Measurements from ENCODE around the gene MFRP. TPM values are rescaled to one million over a fixed set of nuclear protein-coding genes. Genes with fewer than 3 reads are reported as not detected.
A peak's percentile ranks its signal among the peaks of the same experiment; 100 is the strongest.

Gene MFRP
- total RNA-seq, 2 donors from 2014 or later = 0.27 TPM; not detected in 1

DNA sequence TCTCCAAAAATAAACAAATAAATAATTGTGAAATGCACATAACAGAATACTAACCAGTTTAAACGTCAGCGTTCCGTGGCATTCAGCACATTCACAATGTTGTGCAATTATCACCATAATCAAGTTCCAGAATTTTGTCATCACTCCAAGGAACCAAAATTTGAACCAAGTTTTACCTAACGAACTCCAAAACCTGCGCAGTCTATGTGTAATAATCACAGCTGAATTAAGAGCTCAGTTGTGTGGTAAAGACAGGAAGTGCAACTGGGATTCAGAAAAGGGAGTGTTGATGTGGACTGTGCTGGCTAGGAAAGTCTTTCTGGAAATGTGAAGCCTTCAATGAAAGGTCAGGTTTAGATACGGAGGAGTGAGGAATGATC is 24.2 kb downstream of the MFRP start:
- DNase-seq (ENCODE audit: low spot score) = no peak

DNA sequence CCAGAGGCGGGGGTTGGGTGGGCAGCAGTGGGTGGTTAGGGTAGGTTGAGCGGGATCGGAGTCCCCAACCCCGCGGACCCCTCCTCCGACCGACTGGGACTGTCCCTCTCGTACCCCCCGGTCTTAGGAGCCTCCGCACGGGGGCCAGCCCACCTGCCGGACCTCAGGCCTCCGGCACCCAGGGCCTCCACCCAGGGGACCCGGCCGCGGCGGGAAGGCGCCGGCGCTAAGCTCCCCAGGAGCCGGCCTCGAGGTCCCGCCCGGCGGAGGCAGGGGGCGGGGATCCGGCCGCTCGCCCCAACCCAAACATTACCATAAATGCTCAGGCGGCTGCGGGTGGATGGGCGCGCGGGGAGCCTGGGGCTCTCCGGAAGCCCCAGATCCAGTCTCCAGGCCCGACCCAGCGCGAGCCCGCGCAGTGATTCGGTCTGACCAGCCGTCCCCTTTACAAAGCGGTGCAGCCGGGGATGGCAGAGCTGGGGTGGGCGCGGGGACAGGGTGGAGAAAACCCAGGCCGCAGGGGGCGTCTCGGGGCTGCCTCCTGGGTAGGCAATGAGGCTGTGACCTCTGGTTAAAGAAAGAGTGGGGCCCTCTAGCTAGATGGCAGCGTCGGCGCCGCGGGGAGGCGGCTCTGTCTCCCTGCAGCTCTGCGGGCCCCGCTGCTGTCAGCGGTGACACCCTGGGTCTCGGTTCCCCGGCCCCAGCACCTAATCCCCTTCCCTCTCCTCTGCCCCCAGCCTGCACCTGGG is 25.6 kb downstream of the MFRP start:
- Histone ChIP-seq H3K4me1 (ENCODE audit: control insufficient read depth in 1 of 2, low read depth in 2 of 2) (peaks cover 27 to 57% of the 10 kb centered on the region in 2 donors), H3K27ac (peak overlapping the region; percentile 98 to 99), H3K4me3 (peak overlapping the region; percentile 72), H3K9me3 (no peaks in the 10 kb centered on the region), H3K36me3 (no peaks in the 10 kb centered on the region), H3K27me3 (replicated peaks; ENCODE audit: insufficient read depth) (no peaks in the 10 kb centered on the region)
- DNase-seq (ENCODE audit: low spot score) (no peak), ATAC-seq (ENCODE audit: insufficient number of reproducible peaks, low FRiP score, low read depth) (no peak)
- TF ChIP-seq, protein P1, sequence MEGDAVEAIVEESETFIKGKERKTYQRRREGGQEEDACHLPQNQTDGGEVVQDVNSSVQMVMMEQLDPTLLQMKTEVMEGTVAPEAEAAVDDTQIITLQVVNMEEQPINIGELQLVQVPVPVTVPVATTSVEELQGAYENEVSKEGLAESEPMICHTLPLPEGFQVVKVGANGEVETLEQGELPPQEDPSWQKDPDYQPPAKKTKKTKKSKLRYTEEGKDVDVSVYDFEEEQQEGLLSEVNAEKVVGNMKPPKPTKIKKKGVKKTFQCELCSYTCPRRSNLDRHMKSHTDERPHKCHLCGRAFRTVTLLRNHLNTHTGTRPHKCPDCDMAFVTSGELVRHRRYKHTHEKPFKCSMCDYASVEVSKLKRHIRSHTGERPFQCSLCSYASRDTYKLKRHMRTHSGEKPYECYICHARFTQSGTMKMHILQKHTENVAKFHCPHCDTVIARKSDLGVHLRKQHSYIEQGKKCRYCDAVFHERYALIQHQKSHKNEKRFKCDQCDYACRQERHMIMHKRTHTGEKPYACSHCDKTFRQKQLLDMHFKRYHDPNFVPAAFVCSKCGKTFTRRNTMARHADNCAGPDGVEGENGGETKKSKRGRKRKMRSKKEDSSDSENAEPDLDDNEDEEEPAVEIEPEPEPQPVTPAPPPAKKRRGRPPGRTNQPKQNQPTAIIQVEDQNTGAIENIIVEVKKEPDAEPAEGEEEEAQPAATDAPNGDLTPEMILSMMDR (IDR thresholded peaks at IDR 0.05) = no peak

More for the DNA sequence above, 24.2 kb downstream of the MFRP start:
- ATAC-seq (ENCODE audit: insufficient number of reproducible peaks, low FRiP score, low read depth) = no peak
- H3K4me1 ChIP-seq (ENCODE audit: control insufficient read depth in 1 of 2, low read depth in 2 of 2) = peaks cover 27 to 57% of the 10 kb centered on the region in 2 donors
- H3K36me3 ChIP-seq = no peaks in the 10 kb centered on the region
- H3K9me3 ChIP-seq = no peaks in the 10 kb centered on the region
- H3K27me3 ChIP-seq (replicated peaks; ENCODE audit: insufficient read depth) = no peaks in the 10 kb centered on the region
- H3K4me3 ChIP-seq = no peak overlapping the region
- TF ChIP-seq, protein P1 (IDR thresholded peaks at IDR 0.05) = peak; percentile 6
- peak overlapping the region; percentile 98 to 99 for H3K27ac ChIP-seq

DNA sequence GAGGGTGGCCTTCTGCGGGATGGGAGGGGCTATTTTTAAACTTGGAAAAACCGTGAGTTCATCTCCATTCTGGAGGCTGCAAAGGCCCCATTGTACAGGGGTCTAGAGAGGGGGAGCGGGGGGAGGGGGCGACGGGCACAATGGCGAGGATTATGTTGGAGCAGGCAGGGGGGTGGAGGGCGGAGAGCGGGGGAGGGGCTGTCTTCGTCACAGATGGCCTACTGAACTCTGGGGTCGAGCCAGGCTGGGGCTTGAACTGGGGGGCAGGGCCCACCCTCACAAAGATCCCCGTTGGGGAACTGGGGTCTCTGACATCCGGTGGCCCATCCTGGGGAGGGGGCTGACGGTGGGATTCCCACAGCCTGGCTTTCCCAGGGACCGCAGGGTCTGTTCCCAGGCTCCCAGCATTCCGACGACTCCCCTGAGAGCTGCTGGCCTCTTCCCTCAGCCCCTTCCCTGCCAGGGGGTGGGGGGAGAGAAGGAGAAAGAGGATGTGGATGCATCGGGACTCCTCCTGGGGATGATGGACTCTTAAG is 26.2 kb downstream of the MFRP start:
- peak overlapping the region; percentile 98 to 99 for H3K27ac ChIP-seq
- no peaks in the 10 kb centered on the region for H3K9me3 ChIP-seq
- no peak for ATAC-seq (ENCODE audit: insufficient number of reproducible peaks, low FRiP score, low read depth)
- TF ChIP-seq, protein P1 (IDR thresholded peaks at IDR 0.05) = no peak
- H3K36me3 ChIP-seq = no peaks in the 10 kb centered on the region
- peaks cover 27 to 59% of the 10 kb centered on the region in 2 donors for H3K4me1 ChIP-seq (ENCODE audit: control insufficient read depth in 1 of 2, low read depth in 2 of 2)
- no peaks in the 10 kb centered on the region for H3K27me3 ChIP-seq (replicated peaks; ENCODE audit: insufficient read depth)
- peak overlapping the region; percentile 72 for H3K4me3 ChIP-seq
- DNase-seq (ENCODE audit: low spot score) = no peak

DNA sequence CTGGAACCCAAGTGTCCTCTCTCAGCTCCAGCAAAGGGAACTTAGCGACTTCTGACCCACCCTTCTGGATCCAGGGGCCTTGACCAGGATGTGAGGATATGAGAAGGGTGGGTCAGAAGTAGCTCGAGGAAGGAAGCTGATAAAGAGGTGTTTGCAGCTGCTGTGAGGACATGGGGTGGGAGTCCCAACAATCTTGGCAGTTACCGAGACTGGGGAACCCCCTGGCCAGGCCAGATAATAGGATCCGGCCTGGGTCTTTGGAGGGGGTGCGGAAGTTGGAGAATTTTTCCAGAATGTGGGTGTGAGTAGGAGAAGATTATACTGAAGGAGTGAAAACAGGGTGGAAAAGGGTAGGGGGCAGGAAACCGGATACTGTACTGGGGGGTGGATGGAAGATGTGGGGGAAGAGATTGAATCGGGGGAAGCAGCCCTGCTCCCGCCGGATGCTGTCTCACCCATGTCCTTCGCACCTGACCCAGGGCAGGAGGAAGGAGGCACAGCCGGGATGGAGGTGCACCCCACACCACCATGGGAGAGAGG is 26.7 kb downstream of the MFRP start:
- DNase-seq (ENCODE audit: low spot score) = no peak
- no peak overlapping the region for H3K4me3 ChIP-seq
- no peaks in the 10 kb centered on the region for H3K9me3 ChIP-seq
- H3K27me3 ChIP-seq (replicated peaks; ENCODE audit: insufficient read depth) = no peaks in the 10 kb centered on the region
- peaks cover 29 to 64% of the 10 kb centered on the region in 2 donors for H3K4me1 ChIP-seq (ENCODE audit: control insufficient read depth in 1 of 2, low read depth in 2 of 2)
- H3K27ac ChIP-seq = peak overlapping the region; percentile 98 to 99
- TF ChIP-seq, protein P1 (IDR thresholded peaks at IDR 0.05) = no peak
- ATAC-seq (ENCODE audit: insufficient number of reproducible peaks, low FRiP score, low read depth) = no peak
- peaks cover 2% of the 10 kb centered on the region for H3K36me3 ChIP-seq

DNA sequence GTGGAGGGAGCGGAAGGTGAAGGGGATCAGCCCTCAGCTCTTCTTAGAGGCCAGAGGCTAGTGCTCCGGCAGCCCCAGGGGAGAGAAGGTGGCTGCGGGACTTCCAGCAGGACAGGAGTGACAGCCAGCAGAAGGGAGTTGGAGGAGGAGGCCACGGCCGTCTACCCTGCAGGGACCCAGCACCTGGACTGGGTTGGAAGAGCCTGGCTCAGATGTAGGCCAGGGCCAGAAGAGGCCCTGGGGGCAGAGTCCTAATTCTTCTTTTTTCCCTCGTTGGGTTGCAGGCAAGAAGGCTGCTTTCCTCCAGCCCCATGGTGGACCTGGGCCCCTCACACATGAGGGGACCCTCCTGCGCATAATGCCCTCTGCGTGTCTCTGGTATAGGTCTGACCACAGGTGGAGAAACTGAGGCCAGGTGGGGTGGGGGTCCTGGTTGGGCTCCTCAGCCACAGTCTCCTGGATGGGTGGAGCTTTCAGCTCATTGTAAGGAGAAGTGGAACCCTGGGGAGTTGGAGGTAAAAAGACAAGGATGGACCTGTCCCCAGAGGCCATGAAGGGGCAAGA is 27.3 kb downstream of the MFRP start:
- Histone ChIP-seq H3K4me1 (ENCODE audit: control insufficient read depth in 1 of 2, low read depth in 2 of 2) (peaks cover 33 to 70% of the 10 kb centered on the region in 2 donors), H3K4me3 (no peak overlapping the region)
- no peak for ATAC-seq (ENCODE audit: insufficient number of reproducible peaks, low FRiP score, low read depth)

More for the DNA sequence above, 27.3 kb downstream of the MFRP start:
- Histone ChIP-seq H3K27ac (peak overlapping the region; percentile 98 to 99), H3K36me3 (peaks cover 7% of the 10 kb centered on the region), H3K27me3 (replicated peaks; ENCODE audit: insufficient read depth) (no peaks in the 10 kb centered on the region), H3K9me3 (no peaks in the 10 kb centered on the region)
- DNase-seq (ENCODE audit: low spot score) = no peak
- TF ChIP-seq, protein P1 (IDR thresholded peaks at IDR 0.05) = no peak
